Duodenal mucosa (tissue), 2 donors: Measurements from ENCODE around the gene CEP41.

Source experiments
- H3K27ac ChIP-seq: one replicate; pipeline ENCODE4 v1.7.0; 2013; ENCODE audit warnings: low read depth, low read length
- H3K27me3 ChIP-seq, 2 donors: one replicate each; pipeline ENCODE4 v1.7.0; 2013; ENCODE audit warnings: low read length in 2 of 2, control low read depth in 1 of 2; ENCODE audit not compliant: insufficient read depth in 2 of 2, control insufficient read depth in 1 of 2
- H3K36me3 ChIP-seq, 2 donors: one replicate each; pipeline ENCODE4 v1.7.0; 2013; ENCODE audit warnings: low read length in 2 of 2, control low read depth in 1 of 2; ENCODE audit not compliant: insufficient read depth in 2 of 2, control insufficient read depth in 1 of 2
- H3K4me1 ChIP-seq, 2 donors: one replicate each; pipeline ENCODE4 v1.7.0; 2013; ENCODE audit warnings: low read length in 2 of 2, control low read depth in 1 of 2; ENCODE audit not compliant: insufficient read depth in 2 of 2, control insufficient read depth in 1 of 2
- H3K4me3 ChIP-seq, 2 donors: one replicate each; pipeline ENCODE4 v1.7.0; 2013; ENCODE audit warnings: low read length in 2 of 2, low read depth in 1 of 2
- H3K9ac ChIP-seq, 2 donors: one replicate each; pipeline ENCODE4 v1.7.0; 2013; ENCODE audit warnings: low read length in 2 of 2, low read depth in 1 of 2
- H3K9me3 ChIP-seq, 2 donors: one replicate each; pipeline ENCODE4 v1.7.0; 2013; ENCODE audit warnings: low read length in 2 of 2, control low read depth in 1 of 2; ENCODE audit not compliant: control insufficient read depth in 1 of 2

CEP41 gene

DNA sequence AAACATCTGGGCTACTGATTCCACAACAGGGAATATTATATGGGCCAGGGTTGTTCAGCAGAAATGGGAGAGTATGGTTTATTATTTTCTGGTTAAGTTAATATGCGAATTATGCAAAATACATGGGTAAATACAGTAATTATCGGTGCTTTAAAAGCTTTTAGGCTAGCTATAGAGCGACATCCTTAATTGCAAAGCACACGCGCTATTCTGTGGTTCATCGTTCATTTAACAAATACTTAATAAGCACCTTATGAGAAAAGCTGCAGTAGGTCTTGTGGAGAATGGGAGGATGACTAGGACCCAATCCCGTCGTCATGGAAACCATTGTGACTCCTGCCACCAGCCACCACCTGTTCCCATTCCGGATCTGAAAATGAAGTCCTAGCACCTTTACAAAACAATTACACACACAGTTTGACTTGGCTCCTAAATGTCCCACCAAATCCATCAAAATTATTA lies 623 bp upstream of the CEP41 start:
- H3K4me3 ChIP-seq = peak overlapping the region; percentile 86 to 94
- no peaks in the 10 kb centered on the region for H3K9me3 ChIP-seq
- peaks cover 0 to 9% of the 10 kb centered on the region in 2 donors for H3K4me1 ChIP-seq
- no peaks in the 10 kb centered on the region for H3K27me3 ChIP-seq
- no peaks in the 10 kb centered on the region for H3K36me3 ChIP-seq
- no peak overlapping the region for H3K27ac ChIP-seq
- H3K9ac ChIP-seq = peak overlapping the region; percentile 28 to 67

GRCh38 chr7:130436253-130436652 lies 4.6 kb downstream of the CEP41 start:
- no peak overlapping the region for H3K4me3 ChIP-seq
- no peaks in the 10 kb centered on the region for H3K27me3 ChIP-seq
- no peaks in the 10 kb centered on the region for H3K9me3 ChIP-seq
- peaks cover 3 to 4% of the 10 kb centered on the region in 2 donors for H3K4me1 ChIP-seq
- H3K27ac ChIP-seq = no peak overlapping the region
- no peak overlapping the region for H3K9ac ChIP-seq
- no peaks in the 10 kb centered on the region for H3K36me3 ChIP-seq

DNA sequence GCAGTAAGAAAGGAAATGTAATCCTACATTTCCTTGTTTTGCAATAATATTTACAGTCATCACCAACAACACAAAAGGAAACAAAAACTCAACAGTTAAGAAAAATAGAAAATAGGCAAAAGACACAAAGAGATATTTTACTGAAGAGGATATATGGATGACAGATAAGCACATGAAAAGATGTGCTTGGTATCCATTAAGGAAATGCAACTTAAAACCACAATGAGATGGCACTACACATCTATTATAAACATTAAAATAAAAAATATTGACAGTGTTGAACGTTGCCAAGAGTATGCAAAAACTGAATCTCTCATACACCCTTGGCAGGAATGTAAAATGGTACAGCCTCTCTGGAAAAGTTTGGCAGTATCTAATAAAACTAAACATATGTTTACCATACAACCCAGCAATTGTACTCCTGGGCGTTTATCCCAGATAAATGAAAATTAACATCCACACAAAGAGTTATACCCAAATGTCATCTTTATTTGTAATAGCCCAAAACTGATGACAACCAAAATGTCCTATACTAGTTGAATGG lies 5.4 kb downstream of the CEP41 start:
- no peak overlapping the region for H3K9ac ChIP-seq
- H3K36me3 ChIP-seq = no peaks in the 10 kb centered on the region
- H3K4me1 ChIP-seq = peaks cover 4% of the 10 kb centered on the region in 2 donors
- no peak overlapping the region for H3K27ac ChIP-seq
- no peaks in the 10 kb centered on the region for H3K9me3 ChIP-seq
- H3K4me3 ChIP-seq = no peak overlapping the region
- H3K27me3 ChIP-seq = no peaks in the 10 kb centered on the region

GRCh38 chr7:130433301-130433700 lies 7.5 kb downstream of the CEP41 start:
- Histone ChIP-seq H3K36me3 (no peaks in the 10 kb centered on the region), H3K27ac (no peak overlapping the region), H3K9me3 (no peaks in the 10 kb centered on the region), H3K9ac (no peak overlapping the region), H3K4me1 (peaks cover 4% of the 10 kb centered on the region in 2 donors), H3K4me3 (no peak overlapping the region), H3K27me3 (no peaks in the 10 kb centered on the region)

DNA sequence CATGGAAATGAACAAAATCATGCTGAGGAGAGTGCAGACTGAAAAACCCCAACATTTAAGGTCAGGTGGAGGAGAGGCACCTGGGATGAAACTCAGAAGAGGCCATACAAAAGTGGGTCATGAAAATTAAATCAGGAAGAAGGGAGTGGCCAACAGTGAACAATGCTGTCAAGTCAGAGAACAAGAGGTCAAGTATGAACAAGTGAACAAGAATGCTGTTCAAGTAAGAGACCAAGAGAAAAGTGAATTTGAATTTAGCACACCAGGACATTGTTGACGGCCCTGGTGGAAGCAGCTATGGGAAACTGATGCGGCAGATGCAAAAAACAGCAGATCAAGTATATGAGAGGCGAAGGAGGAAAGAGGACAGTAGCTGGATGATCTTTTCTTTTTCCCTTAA lies 7.9 kb downstream of the CEP41 start:
- no peaks in the 10 kb centered on the region for H3K9me3 ChIP-seq
- no peaks in the 10 kb centered on the region for H3K36me3 ChIP-seq
- peaks cover 4% of the 10 kb centered on the region in 2 donors for H3K4me1 ChIP-seq
- no peak overlapping the region for H3K4me3 ChIP-seq
- no peak overlapping the region for H3K27ac ChIP-seq
- H3K9ac ChIP-seq = no peak overlapping the region
- H3K27me3 ChIP-seq = no peaks in the 10 kb centered on the region

DNA sequence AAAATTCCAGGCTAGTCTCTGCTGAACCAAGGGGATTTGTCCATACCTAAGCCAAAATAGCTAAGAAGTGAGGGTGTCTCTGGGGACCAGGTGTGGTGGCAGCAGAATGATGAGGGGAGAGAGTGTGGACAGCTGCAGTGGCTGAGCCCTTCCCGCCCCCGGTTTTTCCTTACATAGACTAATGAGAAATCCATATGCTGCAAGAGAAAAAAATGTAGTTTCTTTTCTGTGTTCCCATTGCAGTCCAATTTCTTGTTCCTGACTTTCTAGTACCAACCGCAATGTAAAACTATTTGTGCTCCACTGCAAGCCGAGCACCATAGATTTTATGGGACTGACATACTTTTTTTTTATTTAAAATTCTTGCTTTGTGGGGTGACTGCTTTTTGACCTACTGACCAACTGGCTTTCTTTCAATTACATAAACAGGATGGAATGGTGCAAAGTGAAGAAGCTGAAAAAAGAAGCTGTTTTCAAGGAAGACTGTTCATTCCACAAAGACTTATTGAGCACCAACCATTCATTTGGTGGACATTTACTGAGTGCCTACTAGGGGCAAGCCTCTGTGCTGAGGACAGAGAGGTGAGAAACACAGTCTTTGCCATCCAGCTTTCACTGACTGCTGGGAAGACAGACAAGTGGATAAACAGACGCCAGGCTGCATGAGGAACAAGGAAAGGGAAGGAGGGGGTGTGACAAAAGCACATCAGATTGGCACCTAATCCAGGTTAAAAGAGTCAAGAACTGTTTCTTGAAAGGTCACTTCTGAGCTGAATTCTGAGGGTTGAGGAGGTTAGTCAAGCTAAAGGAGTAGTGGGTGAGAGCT lies 9.8 kb downstream of the CEP41 start:
- Histone ChIP-seq H3K36me3 (no peaks in the 10 kb centered on the region), H3K4me3 (peak overlapping the region in 1 of 2 donors; percentile 28), H3K9ac (no peak overlapping the region), H3K4me1 (peaks cover 4% of the 10 kb centered on the region in 2 donors), H3K9me3 (no peaks in the 10 kb centered on the region), H3K27me3 (no peaks in the 10 kb centered on the region), H3K27ac (no peak overlapping the region)

DNA sequence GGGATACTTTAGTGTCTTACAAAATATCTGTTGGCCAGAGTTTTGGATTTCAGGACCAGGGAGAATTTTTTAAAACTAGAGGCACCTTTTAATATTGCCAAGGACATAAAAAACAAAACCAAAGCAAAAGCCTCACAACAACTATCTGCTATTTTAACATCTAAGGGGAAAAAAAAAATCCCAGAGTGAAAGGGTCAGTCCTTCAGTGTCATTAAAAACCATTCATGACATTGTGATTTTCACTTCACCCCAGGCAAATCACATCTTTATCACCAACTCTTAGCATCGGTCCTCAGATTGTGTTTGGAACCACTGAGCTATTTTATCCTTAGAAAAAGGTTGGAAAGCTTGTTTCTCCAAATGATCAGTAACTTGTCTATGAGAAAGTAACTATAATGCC lies 10.7 kb downstream of the CEP41 start:
- Histone ChIP-seq H3K9ac (no peak overlapping the region), H3K4me3 (no peak overlapping the region), H3K36me3 (no peaks in the 10 kb centered on the region), H3K27me3 (no peaks in the 10 kb centered on the region), H3K27ac (no peak overlapping the region), H3K4me1 (peaks cover 4% of the 10 kb centered on the region in 2 donors), H3K9me3 (no peaks in the 10 kb centered on the region)

DNA sequence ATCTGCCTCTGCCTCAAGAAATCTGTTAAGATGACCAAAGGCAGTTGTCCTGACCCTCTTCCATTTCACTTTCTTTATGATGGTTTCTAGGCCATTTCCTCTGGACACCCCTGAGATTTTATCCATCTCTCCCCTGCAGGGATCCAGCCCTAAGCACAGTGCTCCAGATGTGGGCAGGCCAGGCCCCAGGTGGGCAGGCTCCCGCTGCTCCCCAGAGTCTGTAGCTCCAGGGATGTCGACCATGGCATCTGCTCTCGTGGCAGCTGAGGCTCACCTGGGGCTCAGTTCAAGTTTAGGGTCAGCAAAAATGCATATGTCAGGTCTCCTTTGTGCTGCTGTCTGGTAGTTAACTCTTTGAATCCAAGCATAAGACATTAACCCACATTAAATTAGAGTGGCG lies 11.8 kb downstream of the CEP41 start:
- Histone ChIP-seq H3K4me1 (peaks cover 4% of the 10 kb centered on the region in 2 donors), H3K27ac (no peak overlapping the region), H3K9me3 (no peaks in the 10 kb centered on the region), H3K4me3 (no peak overlapping the region), H3K9ac (no peak overlapping the region), H3K36me3 (no peaks in the 10 kb centered on the region), H3K27me3 (no peaks in the 10 kb centered on the region)

GRCh38 chr7:130426564-130426963 lies 14.3 kb downstream of the CEP41 start:
- Histone ChIP-seq H3K9ac (no peak overlapping the region), H3K27me3 (no peaks in the 10 kb centered on the region), H3K4me1 (peaks cover 0 to 4% of the 10 kb centered on the region in 2 donors), H3K36me3 (no peaks in the 10 kb centered on the region), H3K27ac (no peak overlapping the region), H3K4me3 (no peak overlapping the region), H3K9me3 (no peaks in the 10 kb centered on the region)

DNA sequence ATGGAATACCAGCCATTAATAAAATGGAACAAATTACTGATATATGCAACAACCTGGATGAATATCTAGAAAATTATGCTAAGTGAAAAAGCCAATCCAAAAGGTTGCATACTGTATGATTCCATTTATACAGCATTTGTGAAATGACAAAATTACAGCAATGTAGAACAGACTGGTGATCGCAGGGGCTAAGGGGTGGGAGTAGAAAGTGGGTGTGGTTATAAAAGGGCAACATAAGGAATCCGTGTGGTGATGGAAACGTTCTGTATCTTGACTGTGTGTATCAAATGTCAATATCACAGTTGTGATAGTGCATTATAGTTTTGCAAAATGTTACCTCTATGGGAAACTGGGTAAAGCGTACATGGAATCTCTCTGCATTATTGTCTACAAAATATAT lies 15.0 kb downstream of the CEP41 start:
- Histone ChIP-seq H3K4me1 (no peaks in the 10 kb centered on the region), H3K9me3 (no peaks in the 10 kb centered on the region), H3K27me3 (no peaks in the 10 kb centered on the region), H3K27ac (no peak overlapping the region), H3K36me3 (no peaks in the 10 kb centered on the region), H3K9ac (no peak overlapping the region), H3K4me3 (no peak overlapping the region)
